Epithelial cell of proximal tubule (primary cell): Measurements from ENCODE around the gene L3MBTL4. TPM values are rescaled to one million over a fixed set of nuclear protein-coding genes. Genes with fewer than 3 reads are reported as not detected.
"Not testable (repeated sequence)": the region's sequence is repeated elsewhere in the genome, so short reads cannot be mapped to it uniquely, and the experiment has no call there.

ENCODE experiments used
- DNase-seq: peaks from one replicate; pipeline ENCODE4 v3.0.0-alpha.2; 2011; ENCODE audit warnings: low read depth
- H3K4me3 ChIP-seq: 2 replicates; pipeline ENCODE4 v1.5.1; 2011; ENCODE audit warnings: low read depth, mild to moderate bottlenecking, low read length
- total RNA-seq: library from RNA; depleted of rRNA; stranded (reverse); fragments of >200 nt; gene quantifications from 2 replicates; pipeline ENCODE4 v1.2.3, GENCODE V29; 2015
- TF ChIP-seq, protein P1 (sequence below): conservative IDR thresholded peaks from 2 replicates; pipeline ENCODE4 v1.5.1; 2012; ENCODE audit warnings: low read depth, mild to moderate bottlenecking, low read length

L3MBTL4 gene
- total RNA-seq, 1 donor from 2014 or later = 4.0 TPM

DNA sequence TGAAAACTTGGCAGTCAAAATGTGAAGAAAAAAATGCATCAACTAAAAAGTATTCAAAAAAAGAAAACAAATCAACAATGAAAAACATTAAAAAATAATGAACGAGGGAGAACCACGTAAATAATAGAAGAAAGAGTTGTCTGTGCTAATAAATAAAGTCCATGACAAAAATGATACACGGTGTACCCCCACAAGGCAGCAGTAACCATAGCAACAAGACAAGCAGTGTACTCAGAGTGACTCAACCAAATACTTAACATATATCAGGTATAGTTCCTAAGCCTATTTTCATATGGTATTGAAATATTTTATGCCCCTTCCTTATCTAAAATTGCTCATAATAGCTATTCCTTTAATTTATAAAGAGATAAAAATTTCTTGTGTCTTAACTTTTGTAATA, 357.1 kb downstream of the L3MBTL4 start:
- DNase-seq = no peak
- TF ChIP-seq, protein P1, sequence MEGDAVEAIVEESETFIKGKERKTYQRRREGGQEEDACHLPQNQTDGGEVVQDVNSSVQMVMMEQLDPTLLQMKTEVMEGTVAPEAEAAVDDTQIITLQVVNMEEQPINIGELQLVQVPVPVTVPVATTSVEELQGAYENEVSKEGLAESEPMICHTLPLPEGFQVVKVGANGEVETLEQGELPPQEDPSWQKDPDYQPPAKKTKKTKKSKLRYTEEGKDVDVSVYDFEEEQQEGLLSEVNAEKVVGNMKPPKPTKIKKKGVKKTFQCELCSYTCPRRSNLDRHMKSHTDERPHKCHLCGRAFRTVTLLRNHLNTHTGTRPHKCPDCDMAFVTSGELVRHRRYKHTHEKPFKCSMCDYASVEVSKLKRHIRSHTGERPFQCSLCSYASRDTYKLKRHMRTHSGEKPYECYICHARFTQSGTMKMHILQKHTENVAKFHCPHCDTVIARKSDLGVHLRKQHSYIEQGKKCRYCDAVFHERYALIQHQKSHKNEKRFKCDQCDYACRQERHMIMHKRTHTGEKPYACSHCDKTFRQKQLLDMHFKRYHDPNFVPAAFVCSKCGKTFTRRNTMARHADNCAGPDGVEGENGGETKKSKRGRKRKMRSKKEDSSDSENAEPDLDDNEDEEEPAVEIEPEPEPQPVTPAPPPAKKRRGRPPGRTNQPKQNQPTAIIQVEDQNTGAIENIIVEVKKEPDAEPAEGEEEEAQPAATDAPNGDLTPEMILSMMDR = no peak
- no peak overlapping the region for H3K4me3 ChIP-seq

DNA sequence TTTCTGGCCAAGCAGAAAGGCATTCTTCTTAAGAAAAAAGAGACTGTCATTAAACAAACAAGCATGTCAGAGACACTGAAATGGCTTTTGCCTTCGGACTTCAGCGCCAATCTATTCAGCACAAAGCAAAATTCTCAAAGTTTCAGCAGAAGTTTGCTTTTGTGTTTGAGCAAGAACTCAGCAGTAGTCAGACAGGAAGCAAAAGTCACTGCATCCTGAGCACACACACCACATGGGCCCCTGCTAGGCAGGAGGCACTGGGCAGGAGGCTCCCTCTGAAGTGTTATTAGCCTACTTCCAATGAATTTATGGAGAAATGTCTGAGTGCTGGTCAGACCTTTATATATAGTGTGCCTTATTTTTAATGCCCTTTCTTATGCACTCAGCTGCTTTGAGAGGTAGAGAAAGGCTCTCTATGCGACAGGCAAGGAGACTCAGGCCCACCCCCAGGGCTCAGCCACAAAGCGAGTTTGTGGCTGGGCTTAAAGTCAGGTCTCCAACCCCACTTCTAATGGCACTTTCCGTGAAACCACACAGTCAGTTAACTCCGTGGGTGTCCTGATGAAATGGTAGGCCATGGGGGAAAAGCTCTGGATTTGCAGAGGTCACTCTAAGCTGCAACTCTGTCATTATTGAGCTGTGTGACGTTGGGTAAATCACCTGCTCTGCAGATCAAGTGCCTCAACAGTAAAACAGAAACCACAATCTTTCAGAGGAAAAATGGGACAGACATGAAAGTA, 358.4 kb downstream of the L3MBTL4 start:
- TF ChIP-seq, protein P1 = no peak
- no peak overlapping the region for H3K4me3 ChIP-seq
- peak; percentile 4 for DNase-seq

DNA sequence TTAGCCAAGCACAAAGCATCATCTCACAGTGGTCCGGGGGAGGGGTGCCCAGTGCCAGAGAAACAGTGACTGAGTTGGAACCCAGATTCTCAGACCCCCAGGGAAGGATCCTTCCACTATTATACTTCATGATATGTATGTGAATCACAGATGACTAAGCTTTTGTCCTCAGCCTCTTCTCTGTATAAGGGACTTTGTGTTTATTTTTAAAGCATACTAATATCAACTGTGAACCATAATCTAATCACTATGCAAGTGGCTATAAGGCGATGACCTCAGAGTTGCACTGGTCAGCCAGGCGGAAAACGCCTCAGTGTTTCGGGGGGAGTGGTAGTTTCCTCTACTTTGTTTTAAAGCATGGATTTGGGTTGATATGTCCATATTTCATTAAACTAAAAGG, 359.0 kb downstream of the L3MBTL4 start:
- TF ChIP-seq, protein P1 = no peak
- no peak for DNase-seq
- no peak overlapping the region for H3K4me3 ChIP-seq

DNA sequence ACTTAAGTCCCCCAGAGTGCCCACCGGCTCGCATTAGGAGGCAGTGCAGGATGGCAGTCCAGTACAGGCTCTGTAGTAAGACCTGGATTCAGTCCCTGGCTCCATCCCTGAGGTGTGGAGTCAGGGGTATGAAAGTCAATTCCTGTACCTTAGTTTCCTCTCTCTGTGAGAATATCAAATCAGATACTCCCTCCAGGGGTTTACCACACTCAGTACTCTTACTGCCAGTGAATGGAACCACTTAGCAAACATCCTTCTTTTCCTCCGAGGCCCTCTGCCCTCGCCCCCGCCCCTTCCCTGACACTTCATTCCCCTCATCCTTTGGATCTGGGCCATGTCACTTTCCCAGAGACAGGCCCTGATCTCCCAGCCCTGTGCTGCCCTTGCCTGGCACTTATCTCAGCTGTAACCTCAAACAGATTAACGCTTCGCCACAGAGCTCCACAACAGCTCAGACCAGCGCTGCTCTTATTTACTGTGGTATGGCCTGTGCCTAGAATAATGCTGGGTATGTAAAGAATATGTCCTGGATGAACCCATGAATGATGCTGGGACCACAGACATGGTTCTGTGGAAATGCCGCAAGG, 360.4 kb downstream of the L3MBTL4 start:
- no peak overlapping the region for H3K4me3 ChIP-seq
- no peak for DNase-seq
- TF ChIP-seq, protein P1 = no peak

DNA sequence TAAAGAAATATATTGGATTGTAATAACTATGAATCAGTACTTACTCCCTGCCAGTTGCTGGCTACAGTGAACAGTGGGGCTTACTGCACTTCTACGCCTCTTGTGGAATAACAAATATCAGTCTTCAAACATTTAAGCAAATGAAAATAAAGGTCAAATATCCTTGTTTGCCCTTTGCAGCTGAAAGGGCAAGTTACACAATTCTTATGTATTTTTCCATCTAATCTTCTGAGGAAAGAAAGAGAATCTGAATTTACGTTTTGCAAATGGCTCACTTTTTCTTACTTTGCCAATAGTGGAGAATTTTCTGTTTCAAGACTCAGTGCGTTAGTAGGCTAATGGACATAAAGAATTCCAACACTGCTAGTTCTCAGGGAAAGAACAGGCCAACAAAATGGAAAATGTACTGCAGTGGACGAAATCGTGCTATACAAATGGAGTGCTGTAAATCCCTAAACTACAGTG, 362.2 kb downstream of the L3MBTL4 start:
- H3K4me3 ChIP-seq = no peak overlapping the region
- TF ChIP-seq, protein P1 = no peak
- DNase-seq = no peak

DNA sequence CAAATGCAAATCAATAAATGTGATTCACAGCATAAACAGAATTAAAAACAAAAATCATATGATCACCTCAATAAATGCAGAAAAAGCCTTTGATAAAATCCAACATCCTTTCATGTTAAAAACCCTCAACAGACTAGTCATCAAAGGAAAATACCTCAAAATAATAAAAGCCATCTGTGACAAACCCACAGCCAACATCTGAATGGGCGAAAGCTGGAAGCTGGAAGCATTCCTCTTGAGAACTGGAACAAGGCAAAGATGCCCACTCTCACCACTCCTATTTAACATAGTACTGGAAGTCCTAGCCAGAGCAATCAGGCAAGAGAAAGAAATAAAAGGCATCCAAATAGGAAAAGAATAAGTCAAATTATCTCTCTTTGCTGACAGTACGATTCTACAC, 367.1 kb downstream of the L3MBTL4 start:
- H3K4me3 ChIP-seq, DNase-seq: not testable (repeated sequence)

DNA sequence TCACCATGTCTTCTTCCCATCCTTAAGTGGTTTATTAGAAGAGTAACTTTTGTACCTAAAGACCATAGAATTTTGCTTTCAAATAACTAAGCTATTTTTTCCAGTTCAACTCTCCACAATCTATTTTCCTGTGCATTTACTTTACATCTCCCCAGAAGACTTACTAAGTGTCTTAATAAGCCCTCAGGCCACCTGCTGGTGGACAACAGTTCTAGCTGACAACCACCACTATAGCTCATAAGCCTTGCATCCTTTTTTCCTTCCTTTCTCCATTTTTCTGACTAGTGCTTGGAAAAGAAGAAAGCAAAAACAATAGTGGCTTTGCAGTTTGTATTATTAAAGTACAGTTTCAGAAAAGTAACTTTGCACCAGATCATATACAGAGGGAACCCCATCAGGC, 369.9 kb downstream of the L3MBTL4 start:
- DNase-seq = no peak
- H3K4me3 ChIP-seq = no peak overlapping the region
- TF ChIP-seq, protein P1 = peak; percentile 40
